Endothelial cell of umbilical vein (primary cell): ENCODE measurements around the gene LIN7B. TPM values are rescaled to one million over a fixed set of nuclear protein-coding genes. Genes with fewer than 3 reads are reported as not detected.

Source experiments
- BruUV-seq: library from RNA; stranded (reverse); fragments of 400-500 nt; replicated peaks from 2 replicates; lab custom pipeline; 2021; lab: Mats Ljungman, UMichigan
- CTCF ChIA-PET: fragments of 300-600, 350-600 bp; sonication (Branson Sonifier 250); formaldehyde crosslinking; loops from one replicate; lab custom pipeline; 2021; ENCODE audit warnings: antibody characterized with exemption, inconsistent platforms; lab: Charles Lee
- POLR2A ChIA-PET: fragments of 300-600, 350-600 bp; sonication (Branson Sonifier 250); formaldehyde crosslinking; loops from one replicate; lab custom pipeline; 2021; ENCODE audit warnings: antibody characterized with exemption, inconsistent platforms; lab: Charles Lee
- DNase-seq: peaks from one replicate; pipeline ENCODE4 v3.0.0-alpha.2; 2011; ENCODE audit warnings: low read depth, low spot score
- FAIRE-seq: peaks from 2 replicates; lab custom pipeline; 2011; peaks lifted over from hg19 to GRCh38; lab: Jason Lieb, UNC
- H2AFZ ChIP-seq: 2 replicates; pipeline ENCODE4 v1.6.0; 2012; ENCODE audit warnings: low read depth, low read length, control low read depth, inconsistent platforms
- H3K27ac ChIP-seq: 2 replicates; pipeline ENCODE4 v1.5.1; 2011; ENCODE audit warnings: low read depth, mild to moderate bottlenecking, control low read depth, low read length, moderate library complexity; ENCODE audit not compliant: insufficient read depth
- H3K27me3 ChIP-seq, 2 experiments: 2 replicates each; pipeline versions ENCODE4 v1.6.0 to v1.6.1; 2011; ENCODE audit warnings: low read length in 2 of 2, mixed read lengths in 1 of 2; ENCODE audit not compliant: control insufficient read depth in 2 of 2, insufficient read depth in 2 of 2
- H3K36me3 ChIP-seq, 2 experiments: 2 replicates in 1 of 2; 3 replicates in 1 of 2; pipeline ENCODE4 v1.5.1; 2011; ENCODE audit warnings: low read length in 2 of 2, mild to moderate bottlenecking in 1 of 2, moderate library complexity in 1 of 2; ENCODE audit not compliant: control insufficient read depth in 2 of 2, insufficient read depth in 2 of 2; ENCODE audit errors: extremely low read depth in 1 of 2
- H3K4me1 ChIP-seq: 3 replicates; pipeline ENCODE4 v1.5.1; 2011; ENCODE audit warnings: mild to moderate bottlenecking, low read length; ENCODE audit not compliant: control insufficient read depth, insufficient read depth; ENCODE audit errors: extremely low read depth
- H3K4me2 ChIP-seq: 2 replicates; pipeline ENCODE4 v1.6.1; 2011; ENCODE audit warnings: low read length, control low read depth, mixed read lengths; ENCODE audit not compliant: insufficient read depth
- H3K4me3 ChIP-seq, 3 experiments: fragments of 200-600 bp in 1 of 3; sonication (generic), shearing (Covaris generic) in 1 of 3; replicated peaks in 1 of 3; 2 replicates each; pipeline ENCODE4 v1.5.1; 2011 to 2016; ENCODE audit warnings: control low read depth in 3 of 3, low read length in 3 of 3, mild to moderate bottlenecking in 2 of 3, inconsistent platforms in 1 of 3, low read depth in 1 of 3, moderate library complexity in 1 of 3; ENCODE audit not compliant: insufficient read depth in 1 of 3
- H3K79me2 ChIP-seq: 2 replicates; pipeline ENCODE4 v1.6.0; 2012; ENCODE audit warnings: low read length, inconsistent platforms; ENCODE audit not compliant: control insufficient read depth, insufficient read depth
- H3K9ac ChIP-seq: replicated peaks from 2 replicates; pipeline ENCODE3; 2011; ENCODE audit warnings: low read length, control low read depth; ENCODE audit not compliant: insufficient read depth; ENCODE audit errors: extremely low read depth
- H3K9me1 ChIP-seq: replicated peaks from 3 replicates; pipeline ENCODE4 v1.6.0; 2011; ENCODE audit warnings: mild to moderate bottlenecking, low read length; ENCODE audit not compliant: control insufficient read depth, insufficient read depth; ENCODE audit errors: extremely low read depth
- H3K9me3 ChIP-seq: replicated peaks from 2 replicates; pipeline ENCODE4 v1.5.1; 2012; ENCODE audit warnings: low read length, inconsistent platforms; ENCODE audit not compliant: control insufficient read depth, insufficient read depth
- H4K20me1 ChIP-seq: replicated peaks from 2 replicates; pipeline ENCODE3; 2011; ENCODE audit warnings: mild to moderate bottlenecking, low read length; ENCODE audit not compliant: control insufficient read depth, insufficient read depth; ENCODE audit errors: extremely low read depth
- EZH2 ChIP-seq: IDR thresholded peaks from 2 replicates; pipeline ENCODE4 v1.6.1; 2012; ENCODE audit warnings: borderline replicate concordance, low read depth, mild to moderate bottlenecking, moderate library complexity, low read length, inconsistent platforms; ENCODE audit not compliant: severe bottlenecking
- JUN ChIP-seq: IDR thresholded peaks from 2 replicates; pipeline ENCODE4 v1.6.1; 2011; ENCODE audit warnings: borderline replicate concordance, low read depth; ENCODE audit not compliant: insufficient read length, insufficient read depth
- MAX ChIP-seq: IDR thresholded peaks from 2 replicates; pipeline ENCODE4 v1.6.1; 2011; ENCODE audit not compliant: insufficient read depth, insufficient read length
- POLR2A ChIP-seq: IDR thresholded peaks from 2 replicates; pipeline ENCODE4 v1.6.1; 2012; ENCODE audit warnings: low read depth, mild to moderate bottlenecking, control low read depth, low read length
- POLR2AphosphoS5 ChIP-seq: IDR thresholded peaks from 2 replicates; pipeline ENCODE4 v1.6.1; 2012; ENCODE audit warnings: low read depth, mild to moderate bottlenecking, control low read depth, low read length, moderate library complexity; ENCODE audit not compliant: insufficient read depth
- dilution Hi-C: fragments of 300-500 bp; cut with MboI; formaldehyde crosslinking; loops from one replicate; pipeline ENCODE4 v1.15.0; 2019; ENCODE audit warnings: low sequenced_read_pairs; ENCODE audit not compliant: extremely low pct_ligation_motif_present
- intact Hi-C: fragments of 100-400 bp; cut with micrococcal nuclease; formaldehyde crosslinking; loops from one replicate; pipeline ENCODE4 v1.10.0; 2022
- polyA plus RNA-seq, 4 experiments: library from polyadenylated mRNA; depleted of rRNA in 3 of 4; stranded (reverse) in 3 of 4; unstranded in 1 of 4; fragments of >200 nt; gene quantifications; 2 replicates each; pipeline versions ENCODE4 v1.2.1 to v1.2.3, GENCODE V29; 2011 to 2012; ENCODE audit warnings: missing spikeins in 1 of 4
- total RNA-seq: library from RNA; stranded (reverse); gene quantifications from 2 replicates; pipeline ENCODE4 v1.2.3, GENCODE V29; 2021

The LIN7B gene
- total and polyA plus RNA-seq, 2 donors (not counting 3 experiments of a cell fraction or from before 2014, with no cell fraction given): 2.2 to 4.2 TPM

- no peak for TF ChIP-seq JUN
- no peak for TF ChIP-seq EZH2
- no peak for TF ChIP-seq MAX
- intact Hi-C loops (loop anchor here (1.0 kb wide), 2 partner anchors 8 to 30 kb away; partner anchors contain the start of genes C19orf73, PPFIA3 and TRPM4), dilution Hi-C loops (no loop called here)
- no peaks in the 10 kb centered on the region for H4K20me1 ChIP-seq
- H3K4me3 ChIP-seq: peak overlapping the region; percentile 31 to 73 (median 61)
- H3K9me1 ChIP-seq: no peaks in the 10 kb centered on the region
- H3K4me1 ChIP-seq: peaks cover 28% of the 10 kb centered on the region
- H3K9ac ChIP-seq: no peak overlapping the region
- peak overlapping the region; percentile 90 for H2AFZ ChIP-seq
- peaks cover 2 to 5% of the 10 kb centered on the region in 2 experiments for H3K27me3 ChIP-seq
- ChIA-PET CTCF (interaction anchor here (0.6 to 4.1 kb wide), 12 partner anchors 10 to 151 kb away, joined by 3 to 56 read pairs (median 6); partner anchors contain the start of gene LIN7B), POLR2A (interaction anchor here (1.1 kb wide), 1 partner anchor 51 kb away, joined by 3 read pairs; no protein-coding TSS in a partner anchor)
- H3K27ac ChIP-seq: no peak overlapping the region
- no peaks in the 10 kb centered on the region for H3K36me3 ChIP-seq
- FAIRE-seq: peak; percentile 93
- H3K4me2 ChIP-seq: peak overlapping the region; percentile 95
- no peaks in the 10 kb centered on the region for H3K79me2 ChIP-seq
- H3K9me3 ChIP-seq: no peaks in the 10 kb centered on the region
- DNase-seq: peak; percentile 91
- BruUV-seq: no TSS peak
These were observed 34.8 kb downstream of the LIN7B start for GRCh38 chr19:49148784-49149651.

- peaks cover 2 to 5% of the 10 kb centered on the region in 2 experiments for H3K27me3 ChIP-seq
- H3K79me2 ChIP-seq: no peaks in the 10 kb centered on the region
- TF ChIP-seq POLR2AphosphoS5 (peak; percentile 22), POLR2A (peak; percentile 14), MAX (no peak)
- no peaks in the 10 kb centered on the region for H3K9me3 ChIP-seq
- H3K4me3 ChIP-seq: peak overlapping the region; percentile 31 to 73 (median 61)
- no peak for FAIRE-seq
- peak overlapping the region; percentile 95 for H3K4me2 ChIP-seq
- DNase-seq: peak; percentile 75
- dilution Hi-C loops (no loop called here), intact Hi-C loops (loop anchor here (1.0 to 10.0 kb wide), 5 partner anchors 8 to 155 kb away; partner anchors contain the start of genes C19orf73, GYS1, PPFIA3 and RUVBL2)
- H3K36me3 ChIP-seq: no peaks in the 10 kb centered on the region
- H3K27ac ChIP-seq: peak overlapping the region; percentile 42
- peak overlapping the region; percentile 50 for H3K9ac ChIP-seq
- peak overlapping the region; percentile 90 for H2AFZ ChIP-seq
- peaks cover 28% of the 10 kb centered on the region for H3K4me1 ChIP-seq
- H4K20me1 ChIP-seq: no peaks in the 10 kb centered on the region
- POLR2A ChIA-PET: no interaction called here
- no peaks in the 10 kb centered on the region for H3K9me1 ChIP-seq
- CTCF ChIA-PET: interaction anchor here (0.6 to 4.1 kb wide), 10 partner anchors 11 to 151 kb away, joined by 4 to 56 read pairs (median 7); no protein-coding TSS in a partner anchor
- BruUV-seq: TSS peak; percentile 31
These were observed 35.5 kb downstream of the LIN7B start for GRCh38 chr19:49149652-49150105.
